Esophagus squamous epithelium (tissue), 4 donors: ENCODE data around the gene ZNF583.

Experiments used
- CTCF ChIP-seq, 6 experiments: fragments of 450-650 bp in 4 of 6; fragments of 200-600 bp in 2 of 6; sonication (generic) in 2 of 6; IDR thresholded peaks; one replicate each; pipeline ENCODE4 v1.5.1; 2016 to 2019; ENCODE audit warnings: antibody characterized with exemption in 6 of 6, mild to moderate bottlenecking in 4 of 6, moderate library complexity in 4 of 6
- POLR2A ChIP-seq, 4 donors: fragments of 450-650 bp; IDR thresholded peaks; one replicate each; pipeline ENCODE4 v1.6.1; 2017; ENCODE audit warnings: antibody characterized with exemption in 4 of 4, mild to moderate bottlenecking in 4 of 4, moderate library complexity in 3 of 4

GRCh38 chr19:56476093-56476492 is 72.0 kb downstream of the ZNF583 start:
- TF ChIP-seq CTCF (IDR thresholded peaks at IDR 0.05), result no peak
- TF ChIP-seq POLR2A (IDR thresholded peaks at IDR 0.05), result no peak
